HG03565 (cell line): Measurements from ENCODE around the gene YJEFN3.
A peak's percentile ranks its signal among the peaks of the same experiment; 100 is the strongest.

Experiments
- ATAC-seq: cut with Tn5 transposase; IDR thresholded peaks from one replicate; pipeline ENCODE4 v1.9.1; 2021; ENCODE audit warnings: mild to moderate bottlenecking, moderate library complexity; ENCODE audit not compliant: unreplicated experiment

The YJEFN3 gene, protein sequence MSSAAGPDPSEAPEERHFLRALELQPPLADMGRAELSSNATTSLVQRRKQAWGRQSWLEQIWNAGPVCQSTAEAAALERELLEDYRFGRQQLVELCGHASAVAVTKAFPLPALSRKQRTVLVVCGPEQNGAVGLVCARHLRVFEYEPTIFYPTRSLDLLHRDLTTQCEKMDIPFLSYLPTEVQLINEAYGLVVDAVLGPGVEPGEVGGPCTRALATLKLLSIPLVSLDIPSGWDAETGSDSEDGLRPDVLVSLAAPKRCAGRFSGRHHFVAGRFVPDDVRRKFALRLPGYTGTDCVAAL

DNA sequence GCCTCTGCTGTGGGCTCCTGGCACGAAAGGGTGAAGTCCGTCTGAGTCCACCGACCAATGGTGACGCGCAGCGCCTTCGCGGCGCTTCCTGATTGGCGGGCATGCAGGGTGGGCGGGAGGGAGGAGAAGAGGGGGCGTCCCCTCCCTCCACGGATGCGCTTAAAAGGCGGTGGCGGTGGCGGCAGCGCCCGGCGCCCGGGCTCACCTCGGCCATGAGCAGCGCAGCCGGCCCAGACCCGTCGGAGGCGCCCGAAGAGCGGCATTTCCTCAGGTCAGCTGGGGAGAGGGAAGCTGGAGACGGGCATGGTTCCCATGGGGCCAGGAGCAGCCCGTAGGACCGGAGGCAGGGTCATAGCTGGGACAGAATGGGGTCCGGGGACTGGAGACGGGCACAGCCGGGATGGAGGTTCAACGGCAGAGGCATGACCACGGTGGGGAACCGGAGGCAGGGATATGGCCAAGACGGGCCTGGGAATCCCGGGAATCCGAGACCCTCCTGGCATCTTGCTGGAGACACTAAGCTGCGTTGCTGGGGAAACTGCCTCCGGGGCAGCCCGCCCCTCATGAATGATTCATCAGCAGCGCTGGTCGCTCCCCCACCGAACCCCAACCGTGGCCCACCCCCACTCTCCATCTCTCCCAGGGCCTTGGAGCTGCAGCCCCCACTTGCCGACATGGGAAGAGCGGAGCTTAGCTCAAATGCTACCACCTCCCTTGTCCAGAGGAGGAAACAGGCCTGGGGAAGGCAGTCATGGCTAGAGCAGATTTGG is at the start of gene YJEFN3:
Gene YJEFN3 (plus strand): TSS at position 191 of the 770 bp plus-strand sequence. CDS start 22 bp downstream, at position 213.
- no peak for ATAC-seq

- no peak for ATAC-seq
These were observed 48.0 kb upstream of the YJEFN3 start for GRCh38 chr19:19480688-19481087.

DNA sequence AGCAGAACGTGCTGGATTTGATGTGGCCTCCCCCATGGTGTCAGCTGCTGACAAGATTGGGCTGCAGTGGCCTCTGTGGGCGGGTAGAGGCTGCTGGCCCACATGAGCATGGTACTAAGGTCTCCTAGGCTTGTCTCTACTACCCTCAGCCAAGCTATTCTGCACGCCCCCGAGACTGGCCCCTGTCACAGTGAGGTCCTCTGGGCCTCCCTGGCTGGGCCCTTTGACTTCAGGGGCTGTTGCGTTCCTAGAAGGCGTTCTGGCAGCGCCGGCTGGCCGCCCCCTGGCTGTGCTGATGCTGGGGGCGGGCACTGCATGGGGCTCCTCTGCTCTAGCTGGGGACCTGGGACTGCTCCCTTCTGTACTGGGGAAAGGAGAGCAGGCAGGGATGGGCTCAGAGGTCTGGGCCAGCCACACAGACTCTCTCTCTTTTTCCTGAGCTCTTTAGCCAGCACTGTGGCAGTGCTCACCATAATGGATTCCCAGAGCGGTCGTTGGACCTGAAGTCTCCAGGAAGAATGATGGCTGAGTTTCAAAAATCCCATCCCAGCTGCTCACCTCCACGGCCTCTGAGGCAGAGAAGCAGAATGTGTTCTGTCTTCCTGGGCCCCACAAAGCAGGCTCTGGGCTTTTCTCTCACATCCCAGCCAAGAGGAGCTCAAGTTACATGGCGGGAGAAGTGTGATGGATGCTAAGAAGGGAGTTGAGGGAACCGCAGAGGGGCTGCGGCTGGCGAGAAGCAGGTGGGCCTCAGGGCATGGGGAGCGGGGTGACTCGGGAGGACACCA is 45.7 kb upstream of the YJEFN3 start:
- ATAC-seq, result no peak

GRCh38 chr19:19485161-19485997 is 43.3 kb upstream of the YJEFN3 start:
- ATAC-seq, result no peak

- no peak for ATAC-seq
These were observed 42.8 kb upstream of the YJEFN3 start for GRCh38 chr19:19485998-19486290.

DNA sequence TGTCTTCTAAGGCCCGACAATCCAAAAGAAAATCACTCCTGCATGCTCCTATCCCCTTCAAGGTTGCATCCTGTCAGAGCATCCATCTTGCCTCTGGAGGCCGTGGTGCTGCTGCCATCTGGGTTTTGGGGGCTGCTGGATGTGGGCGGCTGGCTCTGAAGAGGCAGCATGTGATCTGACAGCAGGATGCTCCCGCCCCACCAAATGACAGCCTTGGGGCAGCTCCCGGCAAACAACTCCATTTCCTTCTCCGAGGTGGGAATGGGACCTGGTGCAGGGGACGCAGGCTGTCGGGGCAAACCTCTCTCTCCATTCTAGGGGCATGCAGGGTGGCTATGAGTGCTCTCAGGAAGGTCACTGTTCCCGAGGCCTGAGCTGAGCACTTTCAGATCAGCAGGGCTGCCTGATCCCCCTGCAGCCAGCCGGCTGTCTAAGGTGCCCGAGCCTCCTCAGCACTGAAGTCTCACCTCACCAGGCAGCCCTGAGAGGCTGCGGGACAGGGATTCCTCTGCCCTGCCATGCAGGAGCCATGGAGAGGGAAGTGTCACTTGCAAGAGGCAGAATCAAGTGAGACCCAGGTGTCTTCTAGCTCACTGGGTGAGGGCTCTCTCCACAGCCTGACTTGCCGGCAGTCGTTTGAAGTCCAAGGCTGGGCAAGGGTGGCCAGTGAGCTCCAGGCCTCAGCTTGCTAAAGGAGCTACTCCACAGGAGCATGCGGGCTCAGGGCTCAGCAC is 42.2 kb upstream of the YJEFN3 start:
- no peak for ATAC-seq

- ATAC-seq, result no peak
These were observed 41.4 kb upstream of the YJEFN3 start for GRCh38 chr19:19487077-19487949.

DNA sequence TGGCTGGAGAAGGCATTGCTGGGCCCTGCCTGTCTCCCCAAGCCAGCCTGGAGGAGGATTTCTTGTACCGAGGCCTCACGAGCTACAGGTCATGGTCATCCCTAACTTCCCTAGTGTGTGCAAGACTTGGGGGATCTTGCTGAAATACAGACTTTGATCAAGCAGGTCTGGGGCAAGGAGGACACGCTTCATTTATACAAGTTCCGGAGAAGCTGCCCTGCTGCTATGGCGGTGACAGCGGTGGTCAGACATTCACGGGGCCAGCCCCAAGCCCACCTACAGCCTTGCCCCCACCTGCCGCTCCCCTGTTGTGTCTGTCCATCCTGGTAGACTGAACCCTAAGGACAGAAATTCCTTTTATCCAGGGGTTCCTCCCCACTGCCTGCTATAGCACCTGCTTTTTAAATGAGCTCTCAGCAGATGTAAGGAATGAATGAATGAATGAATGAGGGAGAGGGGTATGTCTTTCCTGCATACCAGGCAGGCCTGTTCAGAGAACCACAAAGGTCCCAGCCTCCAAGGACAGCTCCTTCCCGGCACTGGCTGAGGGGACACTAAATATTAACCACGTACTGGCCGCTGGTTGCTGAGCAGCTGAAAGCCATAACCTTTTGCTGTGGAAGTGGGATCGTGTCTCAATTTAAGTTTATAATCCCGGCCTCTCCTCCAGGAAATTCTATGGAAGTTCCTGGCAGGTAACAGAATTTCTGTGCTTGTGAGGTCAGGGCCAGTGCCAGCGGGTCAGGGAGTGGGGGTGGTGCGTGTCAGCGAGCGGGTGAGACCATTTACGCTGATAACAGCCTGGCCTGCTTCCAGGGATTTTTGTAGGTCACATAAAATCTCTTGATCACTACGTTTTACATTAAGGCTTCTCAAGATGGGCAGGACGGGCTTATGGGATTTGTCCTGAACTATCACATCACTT is 40.5 kb upstream of the YJEFN3 start:
- ATAC-seq, result no peak

DNA sequence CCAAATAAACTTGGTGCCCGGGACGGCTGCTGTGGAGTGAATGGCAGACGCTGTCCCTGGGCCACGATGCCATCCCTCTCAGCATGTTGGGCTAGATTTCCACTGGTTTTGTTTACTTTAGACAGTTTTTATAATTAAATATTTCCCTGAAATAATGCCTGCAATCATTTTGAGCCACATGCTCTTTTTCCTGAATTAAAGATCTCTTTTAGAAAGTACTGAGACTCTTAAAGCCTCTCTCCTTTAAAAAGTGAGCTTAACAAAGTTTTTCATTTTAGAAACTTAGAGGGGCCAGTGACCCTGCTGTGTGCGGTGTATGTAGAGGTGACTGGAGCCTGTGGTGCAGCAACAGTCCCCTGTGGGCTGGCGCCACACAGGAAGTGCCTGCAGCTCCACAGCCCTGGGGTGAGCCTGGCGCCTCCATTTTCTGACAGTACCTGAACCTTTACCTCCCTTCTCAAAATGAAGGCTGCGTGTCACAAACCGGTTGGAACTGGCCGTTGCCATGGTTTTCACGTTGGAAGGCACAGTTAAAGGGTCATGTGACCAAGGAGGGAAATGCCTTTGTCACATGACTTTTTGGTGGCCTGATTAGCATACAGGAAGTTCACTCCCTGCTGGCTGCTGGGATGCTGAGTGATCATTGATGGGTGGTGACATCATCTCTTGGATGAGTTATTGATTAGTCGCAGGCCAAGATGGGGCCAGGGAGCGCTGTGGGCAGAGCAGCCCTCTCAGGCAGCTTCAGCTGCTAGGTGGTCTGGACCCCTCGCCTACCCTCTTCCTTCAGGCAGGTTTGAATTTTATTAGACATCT is 39.6 kb upstream of the YJEFN3 start:
- ATAC-seq, result peak; percentile 62

GRCh38 chr19:19489804-19490204 is 38.9 kb upstream of the YJEFN3 start:
- ATAC-seq, result no peak

GRCh38 chr19:19490214-19490968 is 38.3 kb upstream of the YJEFN3 start:
- no peak for ATAC-seq

GRCh38 chr19:19491321-19492025 is 37.2 kb upstream of the YJEFN3 start:
- no peak for ATAC-seq

- no peak for ATAC-seq
These were observed 36.6 kb upstream of the YJEFN3 start for GRCh38 chr19:19492026-19492610.

DNA sequence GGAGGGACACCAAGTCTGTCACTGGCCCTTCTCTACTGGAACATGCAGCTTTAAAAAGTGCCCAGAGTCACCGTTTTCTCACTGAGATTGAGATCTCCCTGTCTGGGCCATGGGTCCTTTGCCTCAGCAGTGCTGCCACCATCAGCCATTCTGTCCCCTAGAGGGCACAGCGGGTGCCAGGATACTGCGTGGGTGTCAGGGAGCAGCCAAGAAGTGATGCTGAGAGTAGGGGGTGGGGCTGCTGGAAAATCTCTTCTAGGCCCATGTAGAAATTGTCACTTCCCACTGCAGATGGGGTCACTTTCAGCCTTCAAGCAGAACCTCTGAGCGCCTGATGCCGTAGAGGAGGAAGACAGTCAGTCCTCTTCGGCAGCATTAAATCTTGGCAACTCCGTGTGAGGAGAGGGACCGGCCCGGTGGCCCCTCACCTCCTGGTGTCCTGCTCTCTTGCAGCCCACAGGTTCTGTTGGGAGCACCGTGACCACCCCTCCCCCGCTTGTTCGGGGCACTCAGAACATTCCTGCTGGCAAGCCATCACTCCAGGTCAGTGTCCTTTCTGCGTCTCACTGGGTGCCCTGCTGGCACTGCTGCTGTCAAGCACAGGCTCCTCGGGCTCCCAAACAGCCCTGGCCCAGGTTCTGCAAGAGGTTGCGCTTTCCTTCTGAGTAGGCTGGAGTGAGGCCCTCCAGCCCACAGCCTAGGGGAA is 34.7 kb upstream of the YJEFN3 start:
- ATAC-seq, result no peak
